IMR-90 (cell line): Measurements from ENCODE around the gene ARNT2. TPM values are rescaled to one million over a fixed set of nuclear protein-coding genes. Genes with fewer than 3 reads are reported as not detected.

ENCODE experiments used
- ATAC-seq: fragments of 200-7000 bp; cut with Tn5 transposase; 2 replicates; pipeline ENCODE4 v1.9.1; 2020; ENCODE audit warnings: low read depth, mild to moderate bottlenecking, moderate library complexity
- BruUV-seq: library from RNA; stranded (reverse); fragments of 400-500 nt; replicated peaks from 2 replicates; lab custom pipeline; 2021; lab: Mats Ljungman, UMichigan
- CTCF ChIA-PET: fragments of 300-600 bp; formaldehyde crosslinking; extraction: SDS; loops from one replicate; lab custom pipeline; 2021; ENCODE audit warnings: antibody characterized with exemption; lab: Yijun Ruan, JAX
- POLR2A ChIA-PET: fragments of 300-600 bp; sonication (Branson Sonifier 250); formaldehyde crosslinking; loops from one replicate; lab custom pipeline; 2022; ENCODE audit warnings: antibody characterized with exemption; ENCODE audit not compliant: unreplicated experiment; lab: Charles Lee
- DNase-seq: peaks from one replicate; pipeline ENCODE4 v3.0.0; 2013
- H2AFZ ChIP-seq: replicated peaks from 2 replicates; pipeline ENCODE3; 2013; ENCODE audit warnings: low read length, mild to moderate bottlenecking; ENCODE audit not compliant: poor library complexity
- H2AK5ac ChIP-seq: 2 replicates; pipeline ENCODE4 v1.6.1; 2013; ENCODE audit warnings: low read depth, low read length, inconsistent platforms
- H2AK9ac ChIP-seq: replicated peaks from 2 replicates; pipeline ENCODE3; 2013; ENCODE audit warnings: mild to moderate bottlenecking, low read depth, low read length, moderate library complexity; ENCODE audit not compliant: poor library complexity
- H2BK120ac ChIP-seq: 2 replicates; pipeline ENCODE4 v1.6.1; 2013; ENCODE audit warnings: low read depth, low read length, inconsistent platforms
- H2BK15ac ChIP-seq: 3 replicates; pipeline ENCODE4 v1.6.1; 2013; ENCODE audit warnings: low read depth, low read length, inconsistent platforms
- H2BK20ac ChIP-seq: 2 replicates; pipeline ENCODE4 v1.6.1; 2013; ENCODE audit warnings: low read depth, mild to moderate bottlenecking, inconsistent platforms, low read length, moderate library complexity
- H2BK5ac ChIP-seq: 2 replicates; pipeline ENCODE4 v1.6.1; 2013; ENCODE audit warnings: mild to moderate bottlenecking, low read depth, low read length, inconsistent platforms; ENCODE audit not compliant: poor library complexity, severe bottlenecking
- H3K14ac ChIP-seq: replicated peaks from 2 replicates; pipeline ENCODE4 v1.6.1; 2013; ENCODE audit warnings: low read depth, low read length, inconsistent platforms
- H3K18ac ChIP-seq: 2 replicates; pipeline ENCODE4 v1.6.1; 2013; ENCODE audit warnings: low read depth, low read length, control low read depth
- H3K23ac ChIP-seq: 2 replicates; pipeline ENCODE4 v1.6.1; 2013; ENCODE audit warnings: low read depth, low read length, inconsistent platforms
- H3K27ac ChIP-seq: 2 replicates; pipeline ENCODE4 v1.5.1; 2013; ENCODE audit warnings: mild to moderate bottlenecking, control low read depth, low read length; ENCODE audit not compliant: insufficient read depth
- H3K27me3 ChIP-seq: 2 replicates; pipeline ENCODE4 v1.6.1; 2013; ENCODE audit warnings: low read length; ENCODE audit not compliant: control insufficient read depth, insufficient read depth
- H3K36me3 ChIP-seq: 2 replicates; pipeline ENCODE4 v1.6.1; 2013; ENCODE audit warnings: low read length, mixed read lengths; ENCODE audit not compliant: control insufficient read depth, insufficient read depth
- H3K4ac ChIP-seq: 2 replicates; pipeline ENCODE4 v1.6.1; 2013; ENCODE audit warnings: low read depth, low read length, inconsistent platforms
- H3K4me1 ChIP-seq: 2 replicates; pipeline ENCODE4 v1.6.1; 2013; ENCODE audit warnings: low read length, mixed read lengths; ENCODE audit not compliant: control insufficient read depth, insufficient read depth
- H3K4me2 ChIP-seq: 2 replicates; pipeline ENCODE4 v1.6.1; 2013; ENCODE audit warnings: low read depth, mild to moderate bottlenecking, control low read depth, low read length, moderate library complexity
- H3K4me3 ChIP-seq: 2 replicates; pipeline ENCODE4 v1.5.1; 2013; ENCODE audit warnings: low read depth, mild to moderate bottlenecking, control low read depth, low read length, moderate library complexity; ENCODE audit not compliant: insufficient read depth
- H3K56ac ChIP-seq: 2 replicates; pipeline ENCODE4 v1.6.1; 2013; ENCODE audit warnings: low read length, inconsistent platforms; ENCODE audit not compliant: insufficient read depth; ENCODE audit errors: extremely low read depth
- H3K79me1 ChIP-seq, 2 experiments: 2 replicates each; pipeline ENCODE4 v1.6.1; 2013; ENCODE audit warnings: low read length in 2 of 2, inconsistent platforms in 1 of 2, low read depth in 1 of 2
- H3K9ac ChIP-seq: 2 replicates; pipeline ENCODE4 v1.6.1; 2013; ENCODE audit warnings: low read depth, low read length, control low read depth
- H3K9me1 ChIP-seq: 2 replicates; pipeline ENCODE4 v1.6.1; 2013; ENCODE audit warnings: low read length, inconsistent platforms; ENCODE audit not compliant: insufficient read depth
- H3K9me3 ChIP-seq: 2 replicates; pipeline ENCODE4 v1.6.1; 2013; ENCODE audit warnings: low read length; ENCODE audit not compliant: control insufficient read depth, insufficient read depth
- H4K20me1 ChIP-seq: 2 replicates; pipeline ENCODE4 v1.6.1; 2013; ENCODE audit warnings: low read length, inconsistent platforms; ENCODE audit not compliant: insufficient read depth
- H4K5ac ChIP-seq: 2 replicates; pipeline ENCODE4 v1.6.1; 2013; ENCODE audit warnings: mild to moderate bottlenecking, low read depth, low read length, control low read depth
- H4K8ac ChIP-seq, 2 experiments: 2 replicates each; pipeline ENCODE4 v1.6.1; 2013; ENCODE audit warnings: low read depth in 2 of 2, low read length in 2 of 2, control low read depth in 1 of 2, inconsistent platforms in 1 of 2
- H4K91ac ChIP-seq: 2 replicates; pipeline ENCODE4 v1.6.1; 2013; ENCODE audit warnings: low read depth, low read length, inconsistent platforms; ENCODE audit not compliant: insufficient read depth
- BHLHE40 ChIP-seq: fragments of 150-350 bp; IDR thresholded peaks from 2 replicates; pipeline ENCODE4 v1.6.1; 2016; ENCODE audit warnings: mild to moderate bottlenecking, low read depth, low read length
- CEBPB ChIP-seq: IDR thresholded peaks from 2 replicates; pipeline ENCODE4 v1.6.1; 2012; ENCODE audit warnings: low read depth, low read length, improper control_type of control experiment
- CHD1 ChIP-seq: IDR thresholded peaks from 2 replicates; pipeline ENCODE4 v1.6.1; 2012; ENCODE audit warnings: low read depth, low read length, improper control_type of control experiment
- FOS ChIP-seq: fragments of 150-350 bp; IDR thresholded peaks from 2 replicates; pipeline ENCODE4 v1.6.1; 2016; ENCODE audit warnings: low read depth, low read length
- MAFK ChIP-seq: IDR thresholded peaks from 2 replicates; pipeline ENCODE4 v1.6.1; 2012; ENCODE audit warnings: low read depth, low read length, improper control_type of control experiment
- MAZ ChIP-seq: IDR thresholded peaks from 2 replicates; pipeline ENCODE4 v1.6.1; 2012; ENCODE audit warnings: low read depth, mild to moderate bottlenecking, low read length, improper control_type of control experiment, moderate library complexity, borderline replicate concordance
- MXI1 ChIP-seq: IDR thresholded peaks from 2 replicates; pipeline ENCODE4 v1.6.1; 2012; ENCODE audit warnings: low read depth, mild to moderate bottlenecking, low read length, moderate library complexity, borderline replicate concordance
- NFE2L2 ChIP-seq: fragments of 150-350 bp; IDR thresholded peaks from 2 replicates; pipeline ENCODE4 v1.6.1; 2016; ENCODE audit warnings: low read depth, mild to moderate bottlenecking, low read length
- POLR2A ChIP-seq: IDR thresholded peaks from 2 replicates; pipeline ENCODE4 v1.6.1; 2012; ENCODE audit warnings: mild to moderate bottlenecking, low read depth, low read length
- RAD21 ChIP-seq: IDR thresholded peaks from 2 replicates; pipeline ENCODE4 v1.6.1; 2012; ENCODE audit warnings: low read length, improper control_type of control experiment
- RCOR1 ChIP-seq: IDR thresholded peaks from 2 replicates; pipeline ENCODE4 v1.6.1; 2012; ENCODE audit warnings: mild to moderate bottlenecking, low read length, improper control_type of control experiment; ENCODE audit not compliant: insufficient replicate concordance
- RFX5 ChIP-seq: IDR thresholded peaks from 2 replicates; pipeline ENCODE4 v1.8.0; 2012; ENCODE audit warnings: low read depth, mild to moderate bottlenecking, low read length, moderate library complexity
- SMC3 ChIP-seq: fragments of 150-350 bp; IDR thresholded peaks from 2 replicates; pipeline ENCODE4 v1.6.1; 2016; ENCODE audit warnings: low read depth, mild to moderate bottlenecking, antibody characterized with exemption, low read length, moderate library complexity
- WGBS, 2 experiments: methylation state at CpG; one replicate each; pipeline versions ENCODE4 v1.1.5 to v1.1.7; 2013; ENCODE audit warnings: missing lambda C conversion rate in 2 of 2; ENCODE audit not compliant: insufficient read length in 1 of 2; ENCODE audit errors: extremely low coverage in 2 of 2; 5-methylcytosine and 5-hydroxymethylcytosine counted together
- dilution Hi-C: fragments of 300-500 bp; cut with HindIII; formaldehyde crosslinking; loops from one replicate; pipeline ENCODE4 v1.14.3; 2018; ENCODE audit warnings: low sequenced_read_pairs; ENCODE audit not compliant: unreplicated experiment
- in situ Hi-C: fragments of 300-500 bp; cut with MboI; formaldehyde crosslinking; loops from 3 replicates; pipeline ENCODE4 v1.14.3; 2019; ENCODE audit warnings: low sequenced_read_pairs, inconsistent platforms, mixed read lengths
- intact Hi-C: fragments of 100-400 bp; cut with micrococcal nuclease; formaldehyde crosslinking; loops from 2 replicates; pipeline ENCODE4 v1.10.0; 2022
- polyA plus RNA-seq, 3 experiments: library from polyadenylated mRNA; depleted of rRNA; stranded (reverse); fragments of >200 nt; gene quantifications; 2 replicates each; pipeline ENCODE4 v1.2.3, GENCODE V29; 2012; ENCODE audit warnings: low replicate concordance in 1 of 3
- total RNA-seq: library from RNA; depleted of rRNA; stranded (reverse); fragments of >200 nt; gene quantifications from 2 replicates; pipeline ENCODE4 v1.2.3, GENCODE V29; 2012
- TF ChIP-seq, protein P1 (sequence below): fragments of 150-350 bp; IDR thresholded peaks from 2 replicates; pipeline ENCODE4 v1.6.1; 2016; ENCODE audit warnings: low read depth, mild to moderate bottlenecking, low read length, moderate library complexity, borderline replicate concordance
- TF ChIP-seq, protein P2 (sequence below): fragments of 150-350 bp; IDR thresholded peaks from 2 replicates; pipeline ENCODE4 v1.6.1; 2017; ENCODE audit warnings: mild to moderate bottlenecking, antibody characterized with exemption, low read length, low read depth
- TF ChIP-seq, protein P3 (sequence below): conservative IDR thresholded peaks from 2 replicates; pipeline ENCODE4 v1.5.1; 2012; ENCODE audit warnings: mild to moderate bottlenecking, low read depth, low read length, improper control_type of control experiment

ARNT2 gene
- total and polyA plus RNA-seq, 2 of the 4 experiments (the other 2 are of a cell fraction): 18.2 to 19.0 TPM

DNA sequence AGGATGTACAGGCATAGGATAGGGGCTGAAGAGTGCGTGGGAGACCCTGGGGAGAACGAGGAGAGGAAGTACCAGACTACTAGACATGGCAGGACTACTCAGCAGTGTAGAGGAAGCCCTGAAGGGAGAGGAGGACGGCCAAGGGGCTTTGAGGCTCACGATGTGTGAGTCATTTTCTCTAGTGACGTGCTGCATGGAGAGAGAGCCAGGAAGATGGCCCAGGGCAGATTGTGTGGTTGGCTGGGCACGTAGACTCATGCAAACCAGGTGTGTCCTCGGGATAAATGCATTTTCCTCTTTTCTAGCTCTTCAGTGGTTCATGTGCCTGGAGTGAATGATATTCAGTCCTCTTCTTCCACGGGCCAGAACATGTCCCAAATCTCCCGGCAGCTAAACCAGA lies 175.9 kb downstream of the ARNT2 start:
- H3K23ac ChIP-seq: peak overlapping the region; percentile 48; the same call in 1 of the 2 replicates
- H3K9ac ChIP-seq: no peak overlapping the region
- H3K36me3 ChIP-seq: peaks cover 64% of the 10 kb centered on the region
- H4K5ac ChIP-seq: peak overlapping the region; percentile 39; the same call in 1 of the 2 replicates
- H2AK9ac ChIP-seq: no peak overlapping the region
- H3K9me3 ChIP-seq: no peaks in the 10 kb centered on the region
- ATAC-seq (no peak), DNase-seq (peak; percentile 80)
- peak overlapping the region; percentile 21 for H2AFZ ChIP-seq
- intact Hi-C loops (no loop called here), in situ Hi-C loops (no loop called here), dilution Hi-C loops (no loop called here)
- H4K20me1 ChIP-seq: no peaks in the 10 kb centered on the region
- H3K4me2 ChIP-seq: no peak overlapping the region
- peaks cover 4% of the 10 kb centered on the region for H3K4me1 ChIP-seq
- no peak overlapping the region for H3K56ac ChIP-seq
- H4K8ac ChIP-seq: peak overlapping the region; percentile 23 to 26; a peak in 2 of 4 replicates
- no peak overlapping the region; the same call in 1 of the 2 replicates for H3K14ac ChIP-seq
- peak overlapping the region; percentile 64; the same call in 1 of the 2 replicates for H3K4ac ChIP-seq
- peaks cover 16% of the 10 kb centered on the region for H3K9me1 ChIP-seq
- H2BK120ac ChIP-seq: peak overlapping the region; percentile 80
- ChIA-PET POLR2A (no interaction called here), CTCF (interaction anchor here (1.1 to 1.4 kb wide), 2 partner anchors 12 to 199 kb away, joined by 4 to 8 read pairs; partner anchors contain the start of gene CEMIP)
- TF ChIP-seq CEBPB (no peak), MAFK (no peak), POLR2A (no peak), FOS (no peak), NFE2L2 (no peak), CHD1 (no peak), RAD21 (no peak), RFX5 (no peak), BHLHE40 (no peak), MXI1 (no peak), MAZ (no peak), SMC3 (no peak), RCOR1 (no peak)
- TF ChIP-seq, protein P1, sequence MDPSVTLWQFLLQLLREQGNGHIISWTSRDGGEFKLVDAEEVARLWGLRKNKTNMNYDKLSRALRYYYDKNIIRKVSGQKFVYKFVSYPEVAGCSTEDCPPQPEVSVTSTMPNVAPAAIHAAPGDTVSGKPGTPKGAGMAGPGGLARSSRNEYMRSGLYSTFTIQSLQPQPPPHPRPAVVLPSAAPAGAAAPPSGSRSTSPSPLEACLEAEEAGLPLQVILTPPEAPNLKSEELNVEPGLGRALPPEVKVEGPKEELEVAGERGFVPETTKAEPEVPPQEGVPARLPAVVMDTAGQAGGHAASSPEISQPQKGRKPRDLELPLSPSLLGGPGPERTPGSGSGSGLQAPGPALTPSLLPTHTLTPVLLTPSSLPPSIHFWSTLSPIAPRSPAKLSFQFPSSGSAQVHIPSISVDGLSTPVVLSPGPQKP: no peak
- TF ChIP-seq, protein P2, sequence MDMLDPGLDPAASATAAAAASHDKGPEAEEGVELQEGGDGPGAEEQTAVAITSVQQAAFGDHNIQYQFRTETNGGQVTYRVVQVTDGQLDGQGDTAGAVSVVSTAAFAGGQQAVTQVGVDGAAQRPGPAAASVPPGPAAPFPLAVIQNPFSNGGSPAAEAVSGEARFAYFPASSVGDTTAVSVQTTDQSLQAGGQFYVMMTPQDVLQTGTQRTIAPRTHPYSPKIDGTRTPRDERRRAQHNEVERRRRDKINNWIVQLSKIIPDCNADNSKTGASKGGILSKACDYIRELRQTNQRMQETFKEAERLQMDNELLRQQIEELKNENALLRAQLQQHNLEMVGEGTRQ: no peak
- TF ChIP-seq, protein P3, sequence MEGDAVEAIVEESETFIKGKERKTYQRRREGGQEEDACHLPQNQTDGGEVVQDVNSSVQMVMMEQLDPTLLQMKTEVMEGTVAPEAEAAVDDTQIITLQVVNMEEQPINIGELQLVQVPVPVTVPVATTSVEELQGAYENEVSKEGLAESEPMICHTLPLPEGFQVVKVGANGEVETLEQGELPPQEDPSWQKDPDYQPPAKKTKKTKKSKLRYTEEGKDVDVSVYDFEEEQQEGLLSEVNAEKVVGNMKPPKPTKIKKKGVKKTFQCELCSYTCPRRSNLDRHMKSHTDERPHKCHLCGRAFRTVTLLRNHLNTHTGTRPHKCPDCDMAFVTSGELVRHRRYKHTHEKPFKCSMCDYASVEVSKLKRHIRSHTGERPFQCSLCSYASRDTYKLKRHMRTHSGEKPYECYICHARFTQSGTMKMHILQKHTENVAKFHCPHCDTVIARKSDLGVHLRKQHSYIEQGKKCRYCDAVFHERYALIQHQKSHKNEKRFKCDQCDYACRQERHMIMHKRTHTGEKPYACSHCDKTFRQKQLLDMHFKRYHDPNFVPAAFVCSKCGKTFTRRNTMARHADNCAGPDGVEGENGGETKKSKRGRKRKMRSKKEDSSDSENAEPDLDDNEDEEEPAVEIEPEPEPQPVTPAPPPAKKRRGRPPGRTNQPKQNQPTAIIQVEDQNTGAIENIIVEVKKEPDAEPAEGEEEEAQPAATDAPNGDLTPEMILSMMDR: no peak
- H2BK20ac ChIP-seq: peak overlapping the region; percentile 51; the same call in 1 of the 2 replicates
- peak overlapping the region; percentile 68; the same call in 1 of the 2 replicates for H2AK5ac ChIP-seq
- 90% methylated on average over 6 of the region's 9 CpGs; no CpG with 5 or more reads in 1 of the 2 experiments for WGBS, 2 experiments
- H3K79me1 ChIP-seq: peaks cover 0 to 4% of the 10 kb centered on the region in 2 experiments; a peak in 1 of 4 replicates
- no peak overlapping the region for H3K18ac ChIP-seq
- no peaks in the 10 kb centered on the region for H3K27me3 ChIP-seq
- H2BK5ac ChIP-seq: peak overlapping the region; percentile 13
- H3K27ac ChIP-seq: no peak overlapping the region
- H3K4me3 ChIP-seq: no peak overlapping the region
- BruUV-seq: no TSS peak
- H2BK15ac ChIP-seq: peak overlapping the region; percentile 83; the same call in 2 of the 3 replicates
- H4K91ac ChIP-seq: peak overlapping the region; percentile 44; the same call in 1 of the 2 replicates
